ENCODE results near the gene BNC2. TPM values are rescaled to one million over a fixed set of nuclear protein-coding genes. Genes with fewer than 3 reads are reported as not detected.

Gene BNC2
- total RNA-seq, 1 donor = 53.9 TPM

- Histone ChIP-seq H3K36me3 (ENCODE audit: insufficient read depth, low read length) (no peaks in the 10 kb centered on the region), H3K79me2 (ENCODE audit: insufficient read depth, low read length) (peaks cover 53% of the 10 kb centered on the region), H3K9me3 (ENCODE audit: low read depth, low read length) (no peaks in the 10 kb centered on the region), H3K4me1 (ENCODE audit: insufficient read depth, low read length) (peaks cover 52% of the 10 kb centered on the region), H3K4me3 (ENCODE audit: insufficient read depth, low read length) (no peak overlapping the region), H3K27me3 (ENCODE audit: insufficient read depth, low read length) (no peaks in the 10 kb centered on the region), H3K27ac (ENCODE audit: low read depth, low read length) (no peak overlapping the region), H2AFZ (ENCODE audit: low read length) (no peak overlapping the region), H4K20me1 (ENCODE audit: insufficient read depth, low read length) (no peaks in the 10 kb centered on the region), H3K4me2 (ENCODE audit: insufficient read depth, low read length) (no peak overlapping the region)
- TF ChIP-seq, protein P1, sequence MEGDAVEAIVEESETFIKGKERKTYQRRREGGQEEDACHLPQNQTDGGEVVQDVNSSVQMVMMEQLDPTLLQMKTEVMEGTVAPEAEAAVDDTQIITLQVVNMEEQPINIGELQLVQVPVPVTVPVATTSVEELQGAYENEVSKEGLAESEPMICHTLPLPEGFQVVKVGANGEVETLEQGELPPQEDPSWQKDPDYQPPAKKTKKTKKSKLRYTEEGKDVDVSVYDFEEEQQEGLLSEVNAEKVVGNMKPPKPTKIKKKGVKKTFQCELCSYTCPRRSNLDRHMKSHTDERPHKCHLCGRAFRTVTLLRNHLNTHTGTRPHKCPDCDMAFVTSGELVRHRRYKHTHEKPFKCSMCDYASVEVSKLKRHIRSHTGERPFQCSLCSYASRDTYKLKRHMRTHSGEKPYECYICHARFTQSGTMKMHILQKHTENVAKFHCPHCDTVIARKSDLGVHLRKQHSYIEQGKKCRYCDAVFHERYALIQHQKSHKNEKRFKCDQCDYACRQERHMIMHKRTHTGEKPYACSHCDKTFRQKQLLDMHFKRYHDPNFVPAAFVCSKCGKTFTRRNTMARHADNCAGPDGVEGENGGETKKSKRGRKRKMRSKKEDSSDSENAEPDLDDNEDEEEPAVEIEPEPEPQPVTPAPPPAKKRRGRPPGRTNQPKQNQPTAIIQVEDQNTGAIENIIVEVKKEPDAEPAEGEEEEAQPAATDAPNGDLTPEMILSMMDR (IDR thresholded peaks at IDR 0.05; ENCODE audit: extremely low read depth, low read depth, low read length) = no peak
- DNase-seq (ENCODE audit: insufficient read length, low spot score, missing footprints) = no peak
These were observed 245.7 kb downstream of the BNC2 start for GRCh38 chr9:16624744-16625117.

DNA sequence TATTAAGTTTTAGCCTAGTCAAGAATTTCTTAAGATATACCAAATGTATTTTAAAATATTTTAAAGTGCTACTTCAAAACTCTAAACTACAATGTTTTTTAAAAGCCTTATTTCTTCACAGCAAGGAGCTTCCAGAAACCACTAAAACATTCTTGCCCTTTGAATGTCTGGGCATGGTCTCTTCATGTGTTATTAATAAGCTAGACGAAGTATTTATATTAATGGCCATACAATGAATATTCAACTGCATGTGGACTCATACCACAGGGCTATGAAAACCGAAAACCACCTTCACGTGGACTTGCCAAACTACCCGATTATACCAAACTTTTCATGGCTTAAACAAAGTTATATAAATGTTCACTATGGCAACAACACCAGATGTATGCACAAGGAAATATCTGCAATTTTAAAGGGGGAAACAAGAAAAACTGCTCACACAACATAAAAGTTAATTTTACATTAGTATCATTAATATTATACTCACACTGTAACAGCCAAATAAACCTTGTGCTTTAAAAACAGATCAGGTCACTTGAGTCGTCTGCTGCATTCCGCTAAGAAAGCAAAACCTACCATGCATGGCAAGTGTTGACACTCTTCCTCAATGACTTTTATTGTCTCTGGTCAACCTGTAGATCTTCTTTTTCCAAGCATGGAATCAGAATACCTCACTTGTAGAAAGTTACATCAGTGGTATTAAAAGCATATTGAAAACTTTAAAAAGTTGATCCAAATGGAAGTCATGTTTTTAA, 246.3 kb downstream of the BNC2 start:
- peaks cover 58% of the 10 kb centered on the region for H3K4me1 ChIP-seq (ENCODE audit: insufficient read depth, low read length)
- H3K27me3 ChIP-seq (ENCODE audit: insufficient read depth, low read length) = no peaks in the 10 kb centered on the region
- H3K36me3 ChIP-seq (ENCODE audit: insufficient read depth, low read length) = no peaks in the 10 kb centered on the region
- H4K20me1 ChIP-seq (ENCODE audit: insufficient read depth, low read length) = no peaks in the 10 kb centered on the region
- no peak for DNase-seq (ENCODE audit: insufficient read length, low spot score, missing footprints)
- peaks cover 52% of the 10 kb centered on the region for H3K79me2 ChIP-seq (ENCODE audit: insufficient read depth, low read length)
- H3K4me2 ChIP-seq (ENCODE audit: insufficient read depth, low read length) = no peak overlapping the region
- H2AFZ ChIP-seq (ENCODE audit: low read length) = no peak overlapping the region
- H3K27ac ChIP-seq (ENCODE audit: low read depth, low read length) = no peak overlapping the region
- H3K9me3 ChIP-seq (ENCODE audit: low read depth, low read length) = no peaks in the 10 kb centered on the region
- H3K4me3 ChIP-seq (ENCODE audit: insufficient read depth, low read length) = no peak overlapping the region
- TF ChIP-seq, protein P1 (IDR thresholded peaks at IDR 0.05; ENCODE audit: extremely low read depth, low read depth, low read length) = no peak

GRCh38 chr9:16622541-16622940, 247.9 kb downstream of the BNC2 start:
- H3K4me1 ChIP-seq (ENCODE audit: insufficient read depth, low read length) = peaks cover 48% of the 10 kb centered on the region
- H3K79me2 ChIP-seq (ENCODE audit: insufficient read depth, low read length) = peaks cover 65% of the 10 kb centered on the region

GRCh38 chr9:16619914-16620520, 250.5 kb downstream of the BNC2 start:
- no peaks in the 10 kb centered on the region for H4K20me1 ChIP-seq (ENCODE audit: insufficient read depth, low read length)
- H3K4me2 ChIP-seq (ENCODE audit: insufficient read depth, low read length) = no peak overlapping the region
- no peak overlapping the region for H2AFZ ChIP-seq (ENCODE audit: low read length)
- H3K79me2 ChIP-seq (ENCODE audit: insufficient read depth, low read length) = peaks cover 53% of the 10 kb centered on the region
- TF ChIP-seq, protein P1 (IDR thresholded peaks at IDR 0.05; ENCODE audit: extremely low read depth, low read depth, low read length) = no peak
- H3K36me3 ChIP-seq (ENCODE audit: insufficient read depth, low read length) = no peaks in the 10 kb centered on the region
- no peak overlapping the region for H3K27ac ChIP-seq (ENCODE audit: low read depth, low read length)
- H3K27me3 ChIP-seq (ENCODE audit: insufficient read depth, low read length) = no peaks in the 10 kb centered on the region
- no peak overlapping the region for H3K4me3 ChIP-seq (ENCODE audit: insufficient read depth, low read length)
- peaks cover 22% of the 10 kb centered on the region for H3K4me1 ChIP-seq (ENCODE audit: insufficient read depth, low read length)
- DNase-seq (ENCODE audit: insufficient read length, low spot score, missing footprints) = no peak
- H3K9me3 ChIP-seq (ENCODE audit: low read depth, low read length) = no peaks in the 10 kb centered on the region

More at GRCh38 chr9:16622541-16622940, 247.9 kb downstream of the BNC2 start:
- H4K20me1 ChIP-seq (ENCODE audit: insufficient read depth, low read length) = no peaks in the 10 kb centered on the region
- H3K9me3 ChIP-seq (ENCODE audit: low read depth, low read length) = no peaks in the 10 kb centered on the region
- H3K4me3 ChIP-seq (ENCODE audit: insufficient read depth, low read length) = no peak overlapping the region
- no peak for DNase-seq (ENCODE audit: insufficient read length, low spot score, missing footprints)
- no peak overlapping the region for H2AFZ ChIP-seq (ENCODE audit: low read length)
- H3K36me3 ChIP-seq (ENCODE audit: insufficient read depth, low read length) = no peaks in the 10 kb centered on the region
- H3K27ac ChIP-seq (ENCODE audit: low read depth, low read length) = no peak overlapping the region
- TF ChIP-seq, protein P1 (IDR thresholded peaks at IDR 0.05; ENCODE audit: extremely low read depth, low read depth, low read length) = no peak
- H3K4me2 ChIP-seq (ENCODE audit: insufficient read depth, low read length) = no peak overlapping the region
- no peaks in the 10 kb centered on the region for H3K27me3 ChIP-seq (ENCODE audit: insufficient read depth, low read length)
